Measurements from ENCODE around the gene STIMATE. TPM values are rescaled to one million over a fixed set of nuclear protein-coding genes. Genes with fewer than 3 reads are reported as not detected.

STIMATE gene
- total RNA-seq, 4 donors from 2014 or later, result 15.0 to 22.1 (median 18.7) TPM

- TF ChIP-seq CTCF (IDR thresholded peaks at IDR 0.05) (no peak), POLR2A (IDR thresholded peaks at IDR 0.05) (no peak)
- H3K27me3 ChIP-seq, result no peaks in the 10 kb centered on the region
- H3K36me3 ChIP-seq, result peaks cover 0 to 11% of the 10 kb centered on the region in 2 donors
- H3K9me3 ChIP-seq, result no peaks in the 10 kb centered on the region
- DNase-seq, result no peak
- H3K4me1 ChIP-seq, result no peaks in the 10 kb centered on the region
- WGBS, 2 donors, result 92 to 94% methylated on average over 5 of the region's 5 CpGs
- H3K4me3 ChIP-seq (replicated peaks in 1 of 3), result no peak overlapping the region
- no peak overlapping the region for H3K27ac ChIP-seq
- intact Hi-C loops (cut with DNase I), result no loop called here
Measured at GRCh38 chr3:52907497-52907896, 10.1 kb upstream of the STIMATE start.

- no peak for DNase-seq
- Histone ChIP-seq H3K4me3 (replicated peaks in 1 of 3) (no peak overlapping the region), H3K9me3 (no peaks in the 10 kb centered on the region), H3K4me1 (no peaks in the 10 kb centered on the region), H3K36me3 (peaks cover 0 to 11% of the 10 kb centered on the region in 2 donors), H3K27ac (no peak overlapping the region), H3K27me3 (no peaks in the 10 kb centered on the region)
- intact Hi-C loops (cut with DNase I), result no loop called here
- TF ChIP-seq POLR2A (IDR thresholded peaks at IDR 0.05), result no peak
- TF ChIP-seq CTCF (IDR thresholded peaks at IDR 0.05), result no peak
- 94% methylated on average over 1 of the region's 1 CpG for WGBS, 2 donors
Measured at GRCh38 chr3:52904552-52904951, 7.2 kb upstream of the STIMATE start.

GRCh38 chr3:52904000-52904399, 6.7 kb upstream of the STIMATE start:
- Histone ChIP-seq H3K27me3 (no peaks in the 10 kb centered on the region), H3K4me1 (no peaks in the 10 kb centered on the region), H3K9me3 (no peaks in the 10 kb centered on the region), H3K36me3 (peaks cover 0 to 11% of the 10 kb centered on the region in 2 donors), H3K27ac (no peak overlapping the region), H3K4me3 (replicated peaks in 1 of 3) (no peak overlapping the region)
- no peak for TF ChIP-seq POLR2A (IDR thresholded peaks at IDR 0.05)
- no peak for TF ChIP-seq CTCF (IDR thresholded peaks at IDR 0.05)
- WGBS, 2 donors, result 91 to 92% methylated on average over 3 of the region's 3 CpGs
- intact Hi-C loops (cut with DNase I), result no loop called here
- DNase-seq, result no peak

- intact Hi-C loops (cut with DNase I), result no loop called here
- WGBS, 2 donors, result 7 to 8% methylated on average over 9 of the region's 9 CpGs
- Histone ChIP-seq H3K4me3 (replicated peaks in 1 of 3) (peak overlapping the region; percentile 21 to 68 (median 50)), H3K27me3 (no peaks in the 10 kb centered on the region), H3K27ac (peak overlapping the region in 2 of 3 donors; percentile 34 to 51), H3K4me1 (peaks cover 30 to 46% of the 10 kb centered on the region in 2 donors), H3K36me3 (no peaks in the 10 kb centered on the region), H3K9me3 (no peaks in the 10 kb centered on the region)
- DNase-seq, result peak in 1 of 2 donors; percentile 9
- no peak for TF ChIP-seq POLR2A (IDR thresholded peaks at IDR 0.05)
- TF ChIP-seq CTCF (IDR thresholded peaks at IDR 0.05), result no peak
Measured at GRCh38 chr3:52896613-52897012, 735 bp downstream of the STIMATE start.

GRCh38 chr3:52896151-52896550, 1.2 kb downstream of the STIMATE start:
- Histone ChIP-seq H3K27ac (peak overlapping the region in 1 of 3 donors; percentile 34), H3K27me3 (no peaks in the 10 kb centered on the region), H3K4me1 (peaks cover 34 to 50% of the 10 kb centered on the region in 2 donors), H3K36me3 (no peaks in the 10 kb centered on the region), H3K4me3 (replicated peaks in 1 of 3) (peak overlapping the region in 2 of 3 donors; percentile 21 to 68), H3K9me3 (no peaks in the 10 kb centered on the region)
- 25 to 30% methylated on average over 3 of the region's 3 CpGs for WGBS, 2 donors
- TF ChIP-seq CTCF (IDR thresholded peaks at IDR 0.05) (no peak), POLR2A (IDR thresholded peaks at IDR 0.05) (no peak)
- no peak for DNase-seq
- intact Hi-C loops (cut with DNase I), result no loop called here
